ENCODE measurements around the gene MAPKAPK5. TPM values are rescaled to one million over a fixed set of nuclear protein-coding genes. Genes with fewer than 3 reads are reported as not detected.
"Not testable (repeated sequence)": the region's sequence is repeated elsewhere in the genome, so short reads cannot be mapped to it uniquely, and the experiment has no call there.

Gene MAPKAPK5
- total RNA-seq, 4 donors from 2014 or later, result 79.3 to 122 (median 102) TPM

DNA sequence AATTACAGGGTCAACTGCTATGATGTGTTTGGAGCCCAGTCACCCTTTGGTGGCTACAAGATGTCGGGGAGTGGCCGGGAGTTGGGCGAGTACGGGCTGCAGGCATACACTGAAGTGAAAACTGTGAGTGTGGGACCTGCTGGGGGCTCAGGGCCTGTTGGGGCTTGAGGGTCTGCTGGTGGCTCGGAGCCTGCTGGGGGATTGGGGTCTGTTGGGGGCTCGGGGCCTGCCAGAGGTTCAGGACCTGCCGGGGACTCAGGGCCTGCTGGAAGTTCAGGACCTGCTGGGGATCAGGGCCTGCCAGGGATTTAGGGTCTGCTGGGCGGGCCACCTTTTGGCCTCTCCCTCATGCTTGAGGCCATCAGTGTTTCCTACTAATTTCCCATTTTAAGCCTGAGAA is 38.2 kb upstream of the MAPKAPK5 start:
- peaks cover 0 to 97% (median 0%) of the 10 kb centered on the region in 3 donors for H3K36me3 ChIP-seq
- H3K4me3 ChIP-seq, result no peak overlapping the region
- H3K27me3 ChIP-seq, result no peaks in the 10 kb centered on the region
- H3K9me3 ChIP-seq, result no peaks in the 10 kb centered on the region
- TF ChIP-seq, protein P1, sequence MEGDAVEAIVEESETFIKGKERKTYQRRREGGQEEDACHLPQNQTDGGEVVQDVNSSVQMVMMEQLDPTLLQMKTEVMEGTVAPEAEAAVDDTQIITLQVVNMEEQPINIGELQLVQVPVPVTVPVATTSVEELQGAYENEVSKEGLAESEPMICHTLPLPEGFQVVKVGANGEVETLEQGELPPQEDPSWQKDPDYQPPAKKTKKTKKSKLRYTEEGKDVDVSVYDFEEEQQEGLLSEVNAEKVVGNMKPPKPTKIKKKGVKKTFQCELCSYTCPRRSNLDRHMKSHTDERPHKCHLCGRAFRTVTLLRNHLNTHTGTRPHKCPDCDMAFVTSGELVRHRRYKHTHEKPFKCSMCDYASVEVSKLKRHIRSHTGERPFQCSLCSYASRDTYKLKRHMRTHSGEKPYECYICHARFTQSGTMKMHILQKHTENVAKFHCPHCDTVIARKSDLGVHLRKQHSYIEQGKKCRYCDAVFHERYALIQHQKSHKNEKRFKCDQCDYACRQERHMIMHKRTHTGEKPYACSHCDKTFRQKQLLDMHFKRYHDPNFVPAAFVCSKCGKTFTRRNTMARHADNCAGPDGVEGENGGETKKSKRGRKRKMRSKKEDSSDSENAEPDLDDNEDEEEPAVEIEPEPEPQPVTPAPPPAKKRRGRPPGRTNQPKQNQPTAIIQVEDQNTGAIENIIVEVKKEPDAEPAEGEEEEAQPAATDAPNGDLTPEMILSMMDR (IDR thresholded peaks at IDR 0.05), result no peak
- no peak for TF ChIP-seq POLR2A (IDR thresholded peaks at IDR 0.05)
- peaks cover 0 to 9% (median 0%) of the 10 kb centered on the region in 4 donors for H3K4me1 ChIP-seq
- no peak for DNase-seq
- no peak overlapping the region for H3K27ac ChIP-seq

DNA sequence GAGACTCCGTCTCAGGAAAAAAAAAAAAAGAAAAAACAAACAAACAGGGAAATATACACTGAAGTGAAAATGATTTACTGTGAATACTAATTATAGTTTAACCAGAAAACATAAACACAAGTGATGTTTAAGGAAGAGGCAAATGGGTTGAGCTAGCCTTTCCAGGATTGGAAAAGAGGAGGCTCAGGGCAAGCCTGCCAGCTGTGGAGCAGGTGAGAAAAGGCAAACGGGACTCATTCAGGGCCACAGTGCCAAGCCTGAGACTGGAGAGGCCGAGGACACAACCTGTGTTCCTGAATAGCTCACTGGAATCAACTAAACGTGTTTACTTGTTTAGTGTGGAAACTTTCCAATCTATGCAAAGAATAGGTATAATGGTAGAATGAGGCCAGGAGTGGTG is 35.7 kb upstream of the MAPKAPK5 start:
- TF ChIP-seq, protein P1 (IDR thresholded peaks at IDR 0.05), result no peak
- no peak for TF ChIP-seq POLR2A (IDR thresholded peaks at IDR 0.05)
- Histone ChIP-seq H3K27ac (peak overlapping the region in 3 of 4 donors; percentile 19 to 73 (median 58)), H3K9me3 (no peaks in the 10 kb centered on the region), H3K36me3 (peaks cover 0 to 97% (median 0%) of the 10 kb centered on the region in 3 donors), H3K4me1 (peaks cover 0 to 9% (median 0%) of the 10 kb centered on the region in 4 donors), H3K27me3 (no peaks in the 10 kb centered on the region), H3K4me3 (no peak overlapping the region)
- no peak for DNase-seq

DNA sequence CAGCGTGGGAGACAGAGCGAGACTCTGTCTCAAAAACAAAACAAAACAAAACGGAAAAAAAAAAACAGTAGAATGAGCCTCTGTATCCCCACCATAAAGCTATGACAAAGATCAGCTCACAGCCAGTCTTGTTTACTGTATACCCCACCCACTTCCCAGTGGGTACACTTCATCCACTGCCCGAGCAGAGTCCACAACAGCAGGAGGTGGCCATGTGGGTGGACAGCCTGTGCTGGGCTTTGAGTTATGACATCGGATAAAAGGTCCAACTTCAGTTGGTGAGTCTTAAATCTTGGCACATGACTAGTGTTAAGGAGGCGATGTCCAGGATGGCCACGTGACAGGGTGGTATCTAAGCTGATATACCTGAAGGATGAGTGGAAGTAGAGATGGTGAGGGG is 34.8 kb upstream of the MAPKAPK5 start:
- TF ChIP-seq POLR2A (IDR thresholded peaks at IDR 0.05), result no peak
- TF ChIP-seq, protein P1 (IDR thresholded peaks at IDR 0.05), result no peak
- H3K4me1 ChIP-seq, result peaks cover 0 to 9% (median 0%) of the 10 kb centered on the region in 4 donors
- H3K27me3 ChIP-seq, result no peaks in the 10 kb centered on the region
- H3K36me3 ChIP-seq, result peaks cover 0 to 97% (median 0%) of the 10 kb centered on the region in 3 donors
- no peak overlapping the region for H3K4me3 ChIP-seq
- H3K9me3 ChIP-seq, result no peaks in the 10 kb centered on the region
- peak overlapping the region in 2 of 4 donors; percentile 61 to 73 for H3K27ac ChIP-seq
- DNase-seq, result peak in 2 of 3 donors; percentile 78 to 82

DNA sequence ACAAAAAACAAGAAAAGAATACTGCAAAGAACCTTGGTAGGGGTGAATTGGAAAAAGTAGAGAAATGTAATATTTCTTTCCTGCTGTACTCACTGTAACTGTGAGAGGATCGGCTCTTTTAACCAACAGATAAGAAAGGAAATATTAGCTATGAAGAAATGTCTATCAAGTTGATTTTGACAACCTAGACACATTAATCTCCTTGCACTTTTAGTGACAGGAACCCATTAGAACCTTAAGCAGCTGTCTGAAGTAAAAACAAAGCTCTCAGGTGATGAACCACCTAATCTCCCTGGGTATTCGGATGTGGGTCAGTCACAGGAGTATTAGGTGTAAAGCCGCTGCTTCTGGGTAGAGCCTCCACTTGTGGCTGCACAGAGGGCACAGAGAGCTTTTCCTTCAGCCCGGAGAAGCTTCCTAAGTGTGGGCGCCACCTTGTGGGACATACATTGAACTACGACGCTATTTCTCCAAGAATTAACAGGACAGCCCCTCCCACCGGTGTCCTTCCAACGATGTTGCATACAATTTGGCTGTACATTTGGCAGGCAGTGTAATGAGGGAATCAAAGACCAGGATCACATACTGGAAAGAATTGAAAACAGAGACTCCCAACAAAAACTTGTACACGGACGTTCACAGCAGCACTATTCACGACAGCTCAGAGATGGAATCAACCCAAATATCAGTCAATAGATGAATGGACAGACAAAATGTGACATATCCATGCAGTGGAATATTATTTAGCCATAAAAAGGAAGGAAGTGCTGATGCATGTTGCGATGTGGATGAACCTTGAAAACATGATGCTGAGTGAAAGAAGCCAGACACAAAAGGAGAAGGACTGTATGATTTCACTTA is 28.9 kb upstream of the MAPKAPK5 start:
- Histone ChIP-seq H3K4me1 (no peaks in the 10 kb centered on the region), H3K4me3 (no peak overlapping the region), H3K9me3 (no peaks in the 10 kb centered on the region), H3K27me3 (no peaks in the 10 kb centered on the region), H3K36me3 (peaks cover 0 to 45% (median 0%) of the 10 kb centered on the region in 3 donors), H3K27ac (no peak overlapping the region)
- TF ChIP-seq, protein P1 (IDR thresholded peaks at IDR 0.05), result peak; percentile 60 to 90 (median 85)
- no peak for TF ChIP-seq POLR2A (IDR thresholded peaks at IDR 0.05)
- peak; percentile 69 to 90 (median 73) for DNase-seq

DNA sequence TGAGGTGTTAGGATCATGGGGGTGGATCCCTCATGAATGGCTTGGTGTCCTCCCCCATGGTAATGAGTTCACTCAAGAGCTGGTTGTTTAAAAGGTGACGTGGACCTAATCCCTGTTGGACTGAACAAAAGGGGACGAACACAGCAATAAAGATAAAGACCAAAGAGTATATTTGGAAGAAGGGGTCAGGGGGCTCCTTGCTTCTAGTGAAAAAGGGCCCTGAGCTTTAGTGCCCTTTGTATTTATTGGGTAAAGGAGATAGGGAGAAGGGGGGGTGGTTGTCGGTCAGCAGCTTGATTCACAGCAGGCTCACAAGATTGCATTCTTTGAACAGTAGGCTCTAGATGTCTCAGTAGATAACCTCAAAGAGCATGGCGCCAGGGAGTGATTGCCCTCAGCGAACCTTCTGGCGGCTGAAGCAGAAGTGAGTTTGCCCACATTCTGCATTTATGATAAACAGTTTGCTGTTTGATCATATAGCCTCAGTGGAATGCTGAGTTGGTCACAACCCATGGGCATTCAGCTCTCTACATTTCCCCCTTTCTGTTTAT is 25.9 kb upstream of the MAPKAPK5 start:
- Histone ChIP-seq H3K27ac (no peak overlapping the region), H3K9me3 (no peaks in the 10 kb centered on the region), H3K4me1 (peaks cover 0 to 17% (median 0%) of the 10 kb centered on the region in 4 donors), H3K36me3 (peaks cover 0 to 15% (median 0%) of the 10 kb centered on the region in 3 donors), H3K27me3 (no peaks in the 10 kb centered on the region), H3K4me3 (no peak overlapping the region)
- DNase-seq, result no peak
- TF ChIP-seq POLR2A (IDR thresholded peaks at IDR 0.05), result no peak
- TF ChIP-seq, protein P1 (IDR thresholded peaks at IDR 0.05), result no peak

DNA sequence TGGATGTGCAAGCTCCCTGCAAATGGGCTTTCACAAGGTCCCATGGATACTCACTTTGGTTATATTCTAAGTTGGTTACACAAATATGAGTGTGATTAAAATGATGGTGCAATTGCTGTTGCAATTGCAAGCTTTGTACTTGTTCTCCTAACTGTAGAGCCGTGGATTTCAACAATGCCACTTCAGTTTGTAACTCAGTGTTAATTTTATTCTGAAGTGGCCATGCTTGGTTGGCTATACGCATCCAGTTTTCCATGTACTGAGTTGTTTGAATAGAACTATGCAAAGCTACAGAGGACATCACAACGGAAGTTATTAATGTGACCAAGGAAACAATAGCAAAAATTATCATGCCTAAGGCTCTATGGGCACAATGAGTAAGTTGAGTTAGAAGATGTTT is 25.1 kb upstream of the MAPKAPK5 start:
- not testable (repeated sequence) for DNase-seq, H3K27ac ChIP-seq, H3K36me3 ChIP-seq, H3K4me3 ChIP-seq, H3K27me3 ChIP-seq, H3K9me3 ChIP-seq
- H3K4me1 ChIP-seq, result peaks cover 0 to 17% (median 0%) of the 10 kb centered on the region in 4 donors

All from Peyer's patch (tissue), 4 donors.